Activated CD8-positive, alpha-beta memory T cell treated with anti-CD3 and anti-CD28 coated beads for 36 hours (primary cell): ENCODE data around the gene COL5A1. TPM values are rescaled to one million over a fixed set of nuclear protein-coding genes. Genes with fewer than 3 reads are reported as not detected.

ENCODE experiments used
- CTCF ChIA-PET: fragments of 350-600 bp; sonication (Branson Sonifier 250); formaldehyde crosslinking; loops from one replicate; lab custom pipeline; 2021; ENCODE audit warnings: antibody characterized with exemption; lab: Charles Lee
- POLR2A ChIA-PET: fragments of 350-600 bp; sonication (Branson Sonifier 250); formaldehyde crosslinking; loops from one replicate; lab custom pipeline; 2021; ENCODE audit warnings: antibody characterized with exemption; lab: Charles Lee
- total RNA-seq, 2 experiments: library from RNA; stranded (reverse); gene quantifications; one replicate each; pipeline ENCODE4 v1.2.3, GENCODE V29; 2021

Gene COL5A1
- total RNA-seq, 2 experiments from 2014 or later: not detected

GRCh38 chr9:134744385-134745295 is 103.0 kb downstream of the COL5A1 start:
- POLR2A ChIA-PET: no interaction called here

GRCh38 chr9:134747951-134748489 is 106.4 kb downstream of the COL5A1 start:
- ChIA-PET CTCF (no interaction called here), POLR2A (no interaction called here)

More at GRCh38 chr9:134744385-134745295, 103.0 kb downstream of the COL5A1 start:
- CTCF ChIA-PET: no interaction called here

- CTCF ChIA-PET: no interaction called here
- POLR2A ChIA-PET: no interaction called here
These were observed 107.0 kb downstream of the COL5A1 start for GRCh38 chr9:134748591-134748990.

- POLR2A ChIA-PET: no interaction called here
These were observed 109.0 kb downstream of the COL5A1 start for GRCh38 chr9:134750450-134751155.

GRCh38 chr9:134751622-134752021 is 110.0 kb downstream of the COL5A1 start:
- ChIA-PET POLR2A (no interaction called here), CTCF (no interaction called here)

More at GRCh38 chr9:134750450-134751155, 109.0 kb downstream of the COL5A1 start:
- CTCF ChIA-PET: no interaction called here

GRCh38 chr9:134752471-134753168 is 111.0 kb downstream of the COL5A1 start:
- CTCF ChIA-PET: no interaction called here
- POLR2A ChIA-PET: no interaction called here

- ChIA-PET CTCF (no interaction called here), POLR2A (no interaction called here)
These were observed 111.6 kb downstream of the COL5A1 start for GRCh38 chr9:134753191-134753590.

GRCh38 chr9:134755221-134755907 is 113.8 kb downstream of the COL5A1 start:
- ChIA-PET POLR2A (no interaction called here), CTCF (no interaction called here)

- ChIA-PET POLR2A (no interaction called here), CTCF (no interaction called here)
These were observed 114.5 kb downstream of the COL5A1 start for GRCh38 chr9:134756098-134756497.

- CTCF ChIA-PET: no interaction called here
These were observed 115.8 kb downstream of the COL5A1 start for GRCh38 chr9:134757216-134757975.

GRCh38 chr9:134758949-134759607 is 117.5 kb downstream of the COL5A1 start:
- POLR2A ChIA-PET: no interaction called here
- CTCF ChIA-PET: no interaction called here

More at GRCh38 chr9:134757216-134757975, 115.8 kb downstream of the COL5A1 start:
- POLR2A ChIA-PET: no interaction called here

GRCh38 chr9:134759913-134760312 is 118.3 kb downstream of the COL5A1 start:
- CTCF ChIA-PET: no interaction called here
- POLR2A ChIA-PET: no interaction called here

- ChIA-PET POLR2A (no interaction called here), CTCF (no interaction called here)
These were observed 119.3 kb downstream of the COL5A1 start for GRCh38 chr9:134760750-134761420.

- ChIA-PET CTCF (no interaction called here), POLR2A (no interaction called here)
These were observed 123.1 kb downstream of the COL5A1 start for GRCh38 chr9:134764473-134765269.

GRCh38 chr9:134765785-134766184 is 124.2 kb downstream of the COL5A1 start:
- POLR2A ChIA-PET: no interaction called here
- CTCF ChIA-PET: no interaction called here

- CTCF ChIA-PET: no interaction called here
- POLR2A ChIA-PET: no interaction called here
These were observed 125.0 kb downstream of the COL5A1 start for GRCh38 chr9:134766587-134766986.

- ChIA-PET POLR2A (no interaction called here), CTCF (no interaction called here)
These were observed 126.7 kb downstream of the COL5A1 start for GRCh38 chr9:134768332-134768708.
